HepG2 (cell line): ENCODE results near the gene SMLR1. TPM values are rescaled to one million over a fixed set of nuclear protein-coding genes. Genes with fewer than 3 reads are reported as not detected.

ENCODE experiments used
- EP300 ChIP-seq, 3 experiments: sonication (generic) in 1 of 3; formaldehyde crosslinking in 1 of 3; IDR thresholded peaks; 2 replicates each; pipeline versions ENCODE4 v1.5.1 to v1.6.1; 2011 to 2020; ENCODE audit warnings: low read depth in 2 of 3, low read length in 2 of 3, borderline replicate concordance in 1 of 3, improper control_type of control experiment in 1 of 3, mild to moderate bottlenecking in 1 of 3, missing genetic modification reagents in 1 of 3, moderate library complexity in 1 of 3
- HMGXB3 ChIP-seq: sonication (generic); formaldehyde crosslinking; IDR thresholded peaks from 2 replicates; pipeline ENCODE4 v1.4.0; 2020; ENCODE audit warnings: missing genetic modification reagents, borderline replicate concordance
- HNF4A ChIP-seq: sonication (generic); formaldehyde crosslinking; IDR thresholded peaks from 2 replicates; pipeline ENCODE4 v1.4.0; 2020; ENCODE audit warnings: missing genetic modification reagents
- HOXA5 ChIP-seq: sonication (generic); formaldehyde crosslinking; IDR thresholded peaks from 2 replicates; pipeline ENCODE4 v1.4.0; 2020; ENCODE audit warnings: missing genetic modification reagents
- IRF1 ChIP-seq: sonication (generic); formaldehyde crosslinking; IDR thresholded peaks from 2 replicates; pipeline ENCODE4 v1.4.0; 2020; ENCODE audit warnings: low read depth, mild to moderate bottlenecking, missing genetic modification reagents
- MED1 ChIP-seq: sonication (generic); formaldehyde crosslinking; IDR thresholded peaks from 2 replicates; pipeline ENCODE4 v1.4.0; 2020; ENCODE audit warnings: missing genetic modification reagents
- POLR2G ChIP-seq: fragments of 200-400 bp; formaldehyde crosslinking; IDR thresholded peaks from 2 replicates; pipeline ENCODE4 v1.6.1; 2018; ENCODE audit warnings: mild to moderate bottlenecking, low read depth, low read length, moderate library complexity
- SP4 ChIP-seq: sonication (generic); formaldehyde crosslinking; IDR thresholded peaks from 2 replicates; pipeline ENCODE4 v1.8.1; 2023; ENCODE audit warnings: mild to moderate bottlenecking, missing genetic modification reagents
- STAT5B ChIP-seq: sonication (generic); formaldehyde crosslinking; IDR thresholded peaks from 2 replicates; pipeline ENCODE4 v1.4.0; 2020; ENCODE audit warnings: missing genetic modification reagents
- TARDBP ChIP-seq: sonication (generic); formaldehyde crosslinking; IDR thresholded peaks from 2 replicates; pipeline ENCODE4 v1.8.0; 2022; ENCODE audit warnings: mild to moderate bottlenecking, missing genetic modification reagents
- ZGPAT ChIP-seq: IDR thresholded peaks from 2 replicates; pipeline ENCODE4 v1.6.1; 2016; ENCODE audit warnings: mild to moderate bottlenecking
- ZNF280B ChIP-seq: sonication (generic); formaldehyde crosslinking; IDR thresholded peaks from 2 replicates; pipeline ENCODE4 v1.5.0; 2020; ENCODE audit warnings: missing genetic modification reagents, mild to moderate bottlenecking, borderline replicate concordance
- ZSCAN21 ChIP-seq: sonication (generic); formaldehyde crosslinking; IDR thresholded peaks from 2 replicates; pipeline ENCODE4 v1.8.0; 2022; ENCODE audit warnings: mild to moderate bottlenecking, missing genetic modification reagents, moderate library complexity, borderline replicate concordance
- polyA plus RNA-seq, 8 experiments: library from polyadenylated mRNA; depleted of rRNA in 3 of 8; stranded (reverse) in 7 of 8; unstranded in 1 of 8; fragments of >200 nt; fragmentation: Illumina TruSeq in 4 of 8; extraction: Trizol in 4 of 8; gene quantifications; 2 replicates each; pipeline versions ENCODE4 v1.2.1 to v1.2.3, GENCODE V29; 2011 to 2016; ENCODE audit warnings: low read depth in 4 of 8, missing spikeins in 1 of 8, mixed read lengths in 1 of 8; ENCODE audit not compliant: insufficient read depth in 1 of 8
- total RNA-seq, 5 experiments: library from RNA; depleted of rRNA; stranded (reverse); fragments of >200 nt; fragmentation: Illumina TruSeq; extraction: Trizol; gene quantifications; 2 replicates each; pipeline ENCODE4 v1.2.3, GENCODE V29; 2016; ENCODE audit warnings: low read depth in 1 of 5
- TF ChIP-seq, protein P1 (sequence below): IDR thresholded peaks from 2 replicates; pipeline ENCODE4 v1.6.1; 2016; ENCODE audit warnings: mild to moderate bottlenecking, missing biosample characterization, missing genetic modification reagents
- TF ChIP-seq, protein P2 (sequence below): sonication (generic); IDR thresholded peaks from 2 replicates; pipeline ENCODE4 v1.6.1; 2016; ENCODE audit warnings: low read depth, borderline replicate concordance
- TF ChIP-seq, protein P3 (sequence below): IDR thresholded peaks from 2 replicates; pipeline ENCODE4 v1.6.1; 2016; ENCODE audit warnings: missing compliant biosample characterization, missing genetic modification reagents, borderline replicate concordance

Gene SMLR1
- total and polyA plus RNA-seq, 2 of the 13 experiments (the other 11 are each of a cell fraction or from before 2014, with no cell fraction given): 41.8 to 104 TPM

DNA sequence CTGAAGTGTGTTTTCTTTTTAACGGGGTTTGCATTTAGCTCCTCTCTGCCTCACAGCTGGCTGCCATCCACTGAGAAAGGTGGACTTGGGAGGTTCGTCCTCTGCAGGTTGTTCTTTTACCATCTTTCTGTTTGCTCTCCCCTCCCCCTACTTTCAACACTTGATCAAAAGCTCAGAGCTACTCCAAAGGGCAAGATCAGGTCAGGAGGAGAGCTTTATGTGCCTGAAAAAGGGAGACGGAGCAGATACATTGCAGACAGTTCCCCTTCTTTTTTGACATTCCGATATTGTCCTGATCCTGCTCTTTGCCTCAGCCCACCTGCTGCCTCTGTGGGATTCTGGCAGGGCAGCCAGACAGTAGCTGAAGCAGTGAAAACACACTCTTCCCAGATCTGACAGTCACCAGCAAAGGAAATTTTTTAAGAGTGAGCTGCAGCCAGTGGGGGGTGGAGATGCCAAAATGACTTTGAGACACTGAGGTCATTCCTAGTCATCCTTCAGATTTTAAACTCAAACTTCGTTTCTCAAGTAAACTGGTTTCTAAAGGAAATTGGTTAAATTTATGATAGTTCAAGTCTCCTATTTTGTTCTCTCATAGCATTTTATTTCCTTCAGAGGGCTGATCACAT, 26.5 kb downstream of the SMLR1 start (continued):
- peak; percentile 66; the same call in 1 of the 2 replicates for TF ChIP-seq ZGPAT (CRISPR knock-in tag)
- 0 out of 2 replicates have a peak, but pooled peaks have one; percentile 8 for TF ChIP-seq STAT5B (CRISPR knock-in tag)
- peak; percentile 76 for TF ChIP-seq MED1 (CRISPR knock-in tag)
- TF ChIP-seq, protein P1, sequence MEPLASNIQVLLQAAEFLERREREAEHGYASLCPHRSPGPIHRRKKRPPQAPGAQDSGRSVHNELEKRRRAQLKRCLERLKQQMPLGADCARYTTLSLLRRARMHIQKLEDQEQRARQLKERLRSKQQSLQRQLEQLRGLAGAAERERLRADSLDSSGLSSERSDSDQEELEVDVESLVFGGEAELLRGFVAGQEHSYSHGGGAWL: 0 out of 2 replicates have a peak, but pooled peaks have one; percentile 31
- no peak for TF ChIP-seq HOXA5 (CRISPR knock-in tag)
- no peak for TF ChIP-seq IRF1 (CRISPR knock-in tag)
- TF ChIP-seq POLR2G: peak; percentile 32; the same call in 1 of the 2 replicates
- TF ChIP-seq ZNF280B (CRISPR knock-in tag): no peak
- TF ChIP-seq, protein P2, sequence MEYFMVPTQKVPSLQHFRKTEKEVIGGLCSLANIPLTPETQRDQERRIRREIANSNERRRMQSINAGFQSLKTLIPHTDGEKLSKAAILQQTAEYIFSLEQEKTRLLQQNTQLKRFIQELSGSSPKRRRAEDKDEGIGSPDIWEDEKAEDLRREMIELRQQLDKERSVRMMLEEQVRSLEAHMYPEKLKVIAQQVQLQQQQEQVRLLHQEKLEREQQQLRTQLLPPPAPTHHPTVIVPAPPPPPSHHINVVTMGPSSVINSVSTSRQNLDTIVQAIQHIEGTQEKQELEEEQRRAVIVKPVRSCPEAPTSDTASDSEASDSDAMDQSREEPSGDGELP: peak; percentile 71; the same call in 1 of the 2 replicates
- peak in 1 of 2 experiments; percentile 93; a peak in 2 of 4 replicates for TF ChIP-seq EP300 (IDR thresholded peaks at IDR 0.05; ENCODE audit: low read depth in 2 of 2, low read length in 2 of 2)
- TF ChIP-seq EP300 (CRISPR knock-in tag; IDR thresholded peaks at IDR 0.05; ENCODE audit: borderline replicate concordance): peak; percentile 66; the same call in 1 of the 2 replicates
- TF ChIP-seq, protein P3, sequence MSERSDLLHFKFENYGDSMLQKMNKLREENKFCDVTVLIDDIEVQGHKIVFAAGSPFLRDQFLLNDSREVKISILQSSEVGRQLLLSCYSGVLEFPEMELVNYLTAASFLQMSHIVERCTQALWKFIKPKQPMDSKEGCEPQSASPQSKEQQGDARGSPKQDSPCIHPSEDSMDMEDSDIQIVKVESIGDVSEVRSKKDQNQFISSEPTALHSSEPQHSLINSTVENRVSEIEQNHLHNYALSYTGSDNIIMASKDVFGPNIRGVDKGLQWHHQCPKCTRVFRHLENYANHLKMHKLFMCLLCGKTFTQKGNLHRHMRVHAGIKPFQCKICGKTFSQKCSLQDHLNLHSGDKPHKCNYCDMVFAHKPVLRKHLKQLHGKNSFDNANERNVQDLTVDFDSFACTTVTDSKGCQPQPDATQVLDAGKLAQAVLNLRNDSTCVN: no peak
- TF ChIP-seq TARDBP (CRISPR knock-in tag): peak; percentile 74; the same call in 1 of the 2 replicates
- peak; percentile 93 for TF ChIP-seq HNF4A (CRISPR knock-in tag)
- TF ChIP-seq HMGXB3 (CRISPR knock-in tag): peak; percentile 20; the same call in 1 of the 2 replicates
- TF ChIP-seq SP4: peak; percentile 44; the same call in 1 of the 2 replicates
- TF ChIP-seq ZSCAN21 (CRISPR knock-in tag): no peak
